GM21619 (cell line): Measurements from ENCODE around the gene GSN.

Experiments
- ATAC-seq: cut with Tn5 transposase; IDR thresholded peaks from one replicate; pipeline ENCODE4 v1.9.1; 2021; ENCODE audit not compliant: unreplicated experiment

The GSN gene

DNA sequence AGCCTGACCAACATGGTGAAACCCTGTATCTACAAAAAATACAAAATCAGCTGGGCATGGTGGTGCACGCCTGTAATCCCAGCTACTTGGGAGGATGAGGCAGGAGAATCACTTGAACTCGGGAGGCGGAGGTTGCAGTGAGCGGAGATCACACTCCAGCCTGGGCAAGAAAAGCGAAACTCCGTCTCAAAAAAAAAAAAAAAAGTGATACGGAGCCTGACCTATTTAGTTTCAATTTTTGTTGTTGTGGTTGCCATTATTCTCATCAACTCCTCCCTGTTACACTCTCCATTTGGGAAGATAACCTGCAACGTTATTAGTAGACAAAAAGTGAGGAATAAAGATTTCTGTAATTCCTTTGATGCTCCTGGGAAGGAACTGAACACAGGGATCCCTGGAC lies 100.8 kb downstream of the GSN start:
- ATAC-seq, result no peak

DNA sequence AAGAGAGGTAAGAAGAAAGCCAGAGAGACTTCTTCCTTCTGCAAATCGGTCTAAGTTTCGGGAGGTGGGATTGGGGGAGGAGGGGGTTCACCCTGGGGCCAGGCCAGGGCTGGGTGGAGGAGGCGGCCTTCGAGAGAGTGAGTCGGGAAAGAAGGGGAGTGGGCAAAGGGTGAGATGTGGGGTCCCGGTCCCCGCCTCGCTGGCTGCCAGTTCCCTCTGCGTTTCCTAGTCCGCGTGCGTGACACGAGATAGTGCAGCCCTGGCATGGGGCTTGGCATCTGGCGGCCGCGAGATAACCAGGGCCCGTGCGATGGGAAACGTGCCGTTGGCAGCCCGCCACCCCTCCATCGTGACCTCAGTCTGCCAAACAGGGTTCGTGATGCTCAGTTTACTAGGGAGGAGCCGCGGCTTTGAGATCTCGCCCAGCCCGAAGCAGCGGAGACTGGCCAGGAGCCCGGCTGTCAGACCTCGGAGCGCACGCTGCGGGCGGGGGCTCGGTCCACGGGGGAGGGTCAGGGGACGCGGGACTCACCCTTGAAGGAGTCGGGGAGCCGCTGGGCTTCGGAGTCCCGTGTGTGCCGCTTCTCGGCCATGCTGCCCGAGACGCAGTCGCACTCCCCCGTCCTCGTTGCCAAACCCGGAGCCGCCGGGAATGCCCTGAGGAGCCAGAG lies 101.8 kb downstream of the GSN start, which contains the start of gene STOM:
TSS of gene STOM (minus strand) at position 656 of the 671 bp plus-strand sequence. CDS start at position 593, 63 bp downstream.
- peak; percentile 47 for ATAC-seq

DNA sequence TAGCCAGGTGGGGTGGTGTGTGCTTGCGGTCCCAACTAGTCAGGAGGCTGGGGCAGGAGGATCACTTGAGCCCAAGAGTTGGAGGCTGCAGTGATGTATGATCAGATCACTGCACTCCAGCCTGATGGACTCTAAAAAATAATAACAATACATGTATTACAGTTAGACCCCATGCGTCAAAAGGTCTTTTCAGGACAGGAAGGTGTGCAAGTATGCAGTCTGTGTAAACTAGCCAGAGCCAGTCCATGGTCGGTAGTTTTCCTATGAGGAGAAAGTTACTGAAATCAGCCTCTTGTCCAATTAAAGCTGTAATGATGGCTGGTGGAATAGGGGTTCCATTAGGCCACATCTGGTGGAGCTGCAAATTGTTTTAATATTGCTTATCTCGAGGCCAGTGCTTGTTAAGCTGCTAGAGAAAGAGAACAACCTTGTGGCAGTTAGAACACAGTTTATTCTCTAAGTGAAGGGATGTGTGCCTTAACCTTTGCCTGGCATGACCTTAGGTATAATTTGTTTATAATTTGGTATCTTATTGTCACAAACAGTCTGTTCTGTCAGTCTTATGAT lies 103.6 kb downstream of the GSN start:
- ATAC-seq, result no peak

DNA sequence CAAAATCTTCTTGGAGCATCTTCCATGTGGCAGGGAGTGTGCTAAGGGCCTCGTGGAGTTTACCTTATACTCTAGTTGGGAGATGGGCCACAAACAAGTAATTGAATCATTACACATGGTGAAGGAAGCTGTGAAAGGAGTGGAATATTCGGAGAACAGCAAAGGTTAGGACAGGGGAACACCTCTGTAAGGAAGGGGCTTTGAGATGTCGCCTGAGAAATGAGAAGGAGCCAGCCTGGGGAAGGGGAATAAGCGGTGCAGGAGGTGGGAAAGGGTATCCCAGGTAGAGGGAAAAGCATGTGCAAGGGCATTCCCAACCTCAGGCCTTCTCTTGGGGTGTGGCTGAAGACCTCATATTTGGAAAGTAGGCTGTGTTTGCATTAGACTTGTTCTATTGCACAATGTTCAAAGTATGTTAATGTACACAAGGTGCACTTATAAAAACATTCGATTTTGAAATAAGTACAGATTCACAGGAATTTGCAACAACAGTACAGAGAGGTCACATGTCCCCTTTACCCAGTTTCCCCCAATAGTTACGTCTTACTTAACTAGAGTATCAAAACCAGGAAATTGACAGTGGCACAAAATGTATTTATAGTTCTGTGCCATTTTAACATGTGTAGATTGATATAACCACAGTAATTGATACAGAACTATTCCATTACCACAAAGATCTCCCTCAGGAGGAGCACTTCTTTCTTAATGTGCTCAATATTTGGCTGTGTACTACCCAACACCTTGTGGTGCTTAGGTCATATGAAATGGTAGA lies 104.5 kb downstream of the GSN start:
- no peak for ATAC-seq

GRCh38 chr9:121373011-121373729 lies 105.2 kb downstream of the GSN start:
- ATAC-seq, result no peak

DNA sequence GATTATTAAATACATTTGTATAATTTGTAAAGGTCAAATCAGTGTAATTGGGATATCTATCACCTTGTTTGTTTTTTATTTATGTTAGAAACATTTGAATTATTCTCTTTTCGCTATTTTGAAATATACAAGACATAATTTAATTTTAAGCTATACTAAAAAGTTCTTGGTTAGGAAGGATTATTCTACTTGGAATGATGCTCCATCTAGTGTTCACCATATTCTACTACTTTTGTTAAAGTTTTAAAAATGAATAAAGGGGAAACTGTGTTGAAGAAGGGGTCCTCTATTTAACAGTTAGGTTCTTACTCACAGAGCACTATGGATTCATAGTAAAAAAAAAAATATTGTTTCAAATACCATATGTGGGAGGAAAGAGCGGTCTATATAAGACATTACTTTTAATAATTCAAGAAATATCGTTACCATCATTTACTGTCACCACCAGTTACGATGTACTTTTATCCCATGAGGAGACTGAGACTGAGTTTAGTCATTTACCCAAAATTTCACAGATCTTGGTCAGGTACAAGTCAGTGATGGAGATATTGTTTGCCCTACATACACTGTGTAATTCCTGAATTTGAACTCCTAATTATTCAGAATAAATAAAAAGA lies 108.4 kb downstream of the GSN start:
- ATAC-seq, result no peak

- no peak for ATAC-seq
Observed at GRCh38 chr9:121380846-121381245, 112.9 kb downstream of the GSN start.
